ENCODE measurements around the gene PAXIP1. TPM values are rescaled to one million over a fixed set of nuclear protein-coding genes. Genes with fewer than 3 reads are reported as not detected.

PAXIP1 gene
- total RNA-seq, 1 experiment from 2014 or later: 15.3 TPM

DNA sequence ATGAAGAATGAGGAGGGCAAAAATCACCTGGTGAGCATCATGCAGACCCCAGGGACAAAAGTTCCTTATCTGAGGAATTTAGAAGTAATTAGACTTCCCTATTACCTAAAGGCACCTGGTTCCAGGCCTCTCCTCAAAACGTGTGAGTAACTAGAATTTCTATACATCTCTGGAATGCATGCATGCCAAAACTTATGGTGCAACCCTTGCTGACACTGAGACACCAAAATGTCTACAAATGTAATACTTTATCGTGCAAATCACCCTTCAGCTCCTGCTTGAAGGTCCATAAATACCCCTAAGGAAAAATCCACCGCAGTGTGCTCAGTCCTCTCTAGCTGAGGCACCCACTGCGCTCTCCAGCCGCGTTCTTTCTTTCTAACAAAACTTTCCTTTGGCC is 84.2 kb downstream of the PAXIP1 start:
- H3K4me3 ChIP-seq (ENCODE audit: low read length): no peak overlapping the region
- TF ChIP-seq, protein P1, sequence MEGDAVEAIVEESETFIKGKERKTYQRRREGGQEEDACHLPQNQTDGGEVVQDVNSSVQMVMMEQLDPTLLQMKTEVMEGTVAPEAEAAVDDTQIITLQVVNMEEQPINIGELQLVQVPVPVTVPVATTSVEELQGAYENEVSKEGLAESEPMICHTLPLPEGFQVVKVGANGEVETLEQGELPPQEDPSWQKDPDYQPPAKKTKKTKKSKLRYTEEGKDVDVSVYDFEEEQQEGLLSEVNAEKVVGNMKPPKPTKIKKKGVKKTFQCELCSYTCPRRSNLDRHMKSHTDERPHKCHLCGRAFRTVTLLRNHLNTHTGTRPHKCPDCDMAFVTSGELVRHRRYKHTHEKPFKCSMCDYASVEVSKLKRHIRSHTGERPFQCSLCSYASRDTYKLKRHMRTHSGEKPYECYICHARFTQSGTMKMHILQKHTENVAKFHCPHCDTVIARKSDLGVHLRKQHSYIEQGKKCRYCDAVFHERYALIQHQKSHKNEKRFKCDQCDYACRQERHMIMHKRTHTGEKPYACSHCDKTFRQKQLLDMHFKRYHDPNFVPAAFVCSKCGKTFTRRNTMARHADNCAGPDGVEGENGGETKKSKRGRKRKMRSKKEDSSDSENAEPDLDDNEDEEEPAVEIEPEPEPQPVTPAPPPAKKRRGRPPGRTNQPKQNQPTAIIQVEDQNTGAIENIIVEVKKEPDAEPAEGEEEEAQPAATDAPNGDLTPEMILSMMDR (conservative IDR thresholded peaks at IDR 0.05; ENCODE audit: low read depth, low read length): no peak
- TF ChIP-seq EZH2phosphoT487 (IDR thresholded peaks at IDR 0.05; ENCODE audit: borderline replicate concordance, low read length) (no peak), EZH2 (IDR thresholded peaks at IDR 0.05; ENCODE audit: low read length, unreplicated experiment) (no peak)
- no peaks in the 10 kb centered on the region for H3K9me2 ChIP-seq (replicated peaks; ENCODE audit: low read length)
- no peaks in the 10 kb centered on the region for H3K9me3 ChIP-seq (ENCODE audit: low read length)
- H2AFZ ChIP-seq (ENCODE audit: low read length): no peak overlapping the region
- DNase-seq: no peak
- H3F3A ChIP-seq (ENCODE audit: low read length, unreplicated experiment): no peaks in the 10 kb centered on the region
- no peaks in the 10 kb centered on the region for H3K27me3 ChIP-seq (ENCODE audit: low read length)
- H3K36me3 ChIP-seq (ENCODE audit: low read depth, low read length): no peaks in the 10 kb centered on the region
- H3K4me2 ChIP-seq (ENCODE audit: low read length): no peak overlapping the region
- H4K20me1 ChIP-seq (ENCODE audit: low read length): no peaks in the 10 kb centered on the region
- intact Hi-C loops (cut with micrococcal nuclease): no loop called here
- H3K27ac ChIP-seq (ENCODE audit: low read length): no peak overlapping the region
- no peak overlapping the region for H3K9ac ChIP-seq (ENCODE audit: low read length)
- no peak for ATAC-seq
- ChIA-PET CTCF (no interaction called here), POLR2A (ENCODE audit: unreplicated experiment) (no interaction called here)
- H3K79me2 ChIP-seq (ENCODE audit: low read length): no peaks in the 10 kb centered on the region
- H3K4me1 ChIP-seq (ENCODE audit: insufficient read depth, low read length): no peaks in the 10 kb centered on the region
- no TSS peak for BruUV-seq (replicated peaks)

DNA sequence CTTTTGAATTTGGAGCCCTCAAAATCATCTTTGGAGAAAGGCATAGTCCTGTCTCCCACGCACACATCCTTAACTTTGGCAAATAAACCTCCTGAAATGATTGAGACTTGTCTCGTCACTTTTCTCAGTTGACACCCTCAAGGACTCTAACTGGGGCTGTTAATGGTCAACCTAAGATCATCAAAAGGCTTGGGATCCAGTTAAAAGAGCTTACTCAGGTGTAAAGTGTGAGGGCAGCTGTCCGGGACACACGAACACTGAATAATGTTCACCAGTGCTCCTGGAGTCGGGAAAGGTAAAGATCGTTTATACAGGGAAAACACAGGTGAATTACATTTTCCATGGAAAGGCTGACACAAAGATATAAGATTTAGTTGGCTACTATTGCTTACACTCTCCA is 84.7 kb downstream of the PAXIP1 start:
- ChIA-PET POLR2A (ENCODE audit: unreplicated experiment) (no interaction called here), CTCF (no interaction called here)
- H3K9me3 ChIP-seq (ENCODE audit: low read length): no peaks in the 10 kb centered on the region
- no peaks in the 10 kb centered on the region for H4K20me1 ChIP-seq (ENCODE audit: low read length)
- H3K27me3 ChIP-seq (ENCODE audit: low read length): no peaks in the 10 kb centered on the region
- H3K4me3 ChIP-seq (ENCODE audit: low read length): no peak overlapping the region
- no peak overlapping the region for H2AFZ ChIP-seq (ENCODE audit: low read length)
- no peaks in the 10 kb centered on the region for H3K9me2 ChIP-seq (replicated peaks; ENCODE audit: low read length)
- no peak overlapping the region for H3K9ac ChIP-seq (ENCODE audit: low read length)
- H3F3A ChIP-seq (ENCODE audit: low read length, unreplicated experiment): no peaks in the 10 kb centered on the region
- BruUV-seq (replicated peaks): no TSS peak
- DNase-seq (no peak), ATAC-seq (no peak)
- H3K36me3 ChIP-seq (ENCODE audit: low read depth, low read length): no peaks in the 10 kb centered on the region
- no peak overlapping the region for H3K4me2 ChIP-seq (ENCODE audit: low read length)
- no peak overlapping the region for H3K27ac ChIP-seq (ENCODE audit: low read length)
- no peak for TF ChIP-seq EZH2phosphoT487 (IDR thresholded peaks at IDR 0.05; ENCODE audit: borderline replicate concordance, low read length)
- no peak for TF ChIP-seq EZH2 (IDR thresholded peaks at IDR 0.05; ENCODE audit: low read length, unreplicated experiment)
- TF ChIP-seq, protein P1 (conservative IDR thresholded peaks at IDR 0.05; ENCODE audit: low read depth, low read length): no peak
- H3K79me2 ChIP-seq (ENCODE audit: low read length): no peaks in the 10 kb centered on the region
- H3K4me1 ChIP-seq (ENCODE audit: insufficient read depth, low read length): no peaks in the 10 kb centered on the region
- intact Hi-C loops (cut with micrococcal nuclease): no loop called here

- H3F3A ChIP-seq (ENCODE audit: low read length, unreplicated experiment): no peaks in the 10 kb centered on the region
- no peaks in the 10 kb centered on the region for H3K9me3 ChIP-seq (ENCODE audit: low read length)
- H3K79me2 ChIP-seq (ENCODE audit: low read length): no peaks in the 10 kb centered on the region
- H3K4me2 ChIP-seq (ENCODE audit: low read length): no peak overlapping the region
- intact Hi-C loops (cut with micrococcal nuclease): no loop called here
- no peaks in the 10 kb centered on the region for H3K27me3 ChIP-seq (ENCODE audit: low read length)
- no peak for ATAC-seq
- H4K20me1 ChIP-seq (ENCODE audit: low read length): no peaks in the 10 kb centered on the region
- no TSS peak for BruUV-seq (replicated peaks)
- no peak for DNase-seq
- no peak overlapping the region for H3K4me3 ChIP-seq (ENCODE audit: low read length)
- no peaks in the 10 kb centered on the region for H3K9me2 ChIP-seq (replicated peaks; ENCODE audit: low read length)
- TF ChIP-seq, protein P1 (conservative IDR thresholded peaks at IDR 0.05; ENCODE audit: low read depth, low read length): no peak
- no peak for TF ChIP-seq EZH2 (IDR thresholded peaks at IDR 0.05; ENCODE audit: low read length, unreplicated experiment)
- TF ChIP-seq EZH2phosphoT487 (IDR thresholded peaks at IDR 0.05; ENCODE audit: borderline replicate concordance, low read length): no peak
- H3K9ac ChIP-seq (ENCODE audit: low read length): no peak overlapping the region
- H2AFZ ChIP-seq (ENCODE audit: low read length): no peak overlapping the region
- ChIA-PET CTCF (no interaction called here), POLR2A (ENCODE audit: unreplicated experiment) (no interaction called here)
- H3K36me3 ChIP-seq (ENCODE audit: low read depth, low read length): no peaks in the 10 kb centered on the region
- no peaks in the 10 kb centered on the region for H3K4me1 ChIP-seq (ENCODE audit: insufficient read depth, low read length)
- H3K27ac ChIP-seq (ENCODE audit: low read length): no peak overlapping the region
Observed at GRCh38 chr7:154917808-154918160, 85.1 kb downstream of the PAXIP1 start.

Data from PC-3 (cell line).